Measurements from ENCODE around the gene CELSR2.

The CELSR2 gene

DNA sequence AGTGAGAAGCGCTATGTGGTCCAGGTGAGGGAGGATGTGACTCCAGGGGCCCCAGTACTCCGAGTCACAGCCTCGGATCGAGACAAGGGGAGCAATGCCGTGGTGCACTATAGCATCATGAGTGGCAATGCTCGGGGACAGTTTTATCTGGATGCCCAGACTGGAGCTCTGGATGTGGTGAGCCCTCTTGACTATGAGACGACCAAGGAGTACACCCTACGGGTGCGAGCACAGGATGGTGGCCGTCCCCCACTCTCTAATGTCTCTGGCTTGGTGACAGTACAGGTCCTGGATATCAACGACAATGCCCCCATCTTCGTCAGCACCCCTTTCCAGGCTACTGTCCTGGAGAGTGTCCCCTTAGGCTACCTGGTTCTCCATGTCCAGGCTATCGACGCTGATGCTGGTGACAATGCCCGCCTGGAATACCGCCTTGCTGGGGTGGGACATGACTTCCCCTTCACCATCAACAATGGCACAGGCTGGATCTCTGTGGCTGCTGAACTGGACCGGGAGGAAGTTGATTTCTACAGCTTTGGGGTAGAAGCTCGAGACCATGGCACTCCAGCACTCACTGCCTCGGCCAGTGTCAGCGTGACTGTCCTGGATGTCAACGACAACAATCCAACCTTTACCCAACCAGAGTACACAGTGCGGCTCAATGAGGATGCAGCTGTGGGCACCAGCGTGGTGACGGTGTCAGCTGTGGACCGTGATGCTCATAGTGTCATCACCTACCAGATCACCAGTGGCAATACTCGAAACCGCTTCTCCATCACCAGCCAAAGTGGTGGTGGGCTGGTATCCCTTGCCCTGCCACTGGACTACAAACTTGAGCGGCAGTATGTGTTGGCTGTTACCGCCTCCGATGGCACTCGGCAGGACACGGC is 2.2 kb downstream of the CELSR2 start:
- DNase-seq (ENCODE audit: low read depth in 2 of 2), result no peak

DNA sequence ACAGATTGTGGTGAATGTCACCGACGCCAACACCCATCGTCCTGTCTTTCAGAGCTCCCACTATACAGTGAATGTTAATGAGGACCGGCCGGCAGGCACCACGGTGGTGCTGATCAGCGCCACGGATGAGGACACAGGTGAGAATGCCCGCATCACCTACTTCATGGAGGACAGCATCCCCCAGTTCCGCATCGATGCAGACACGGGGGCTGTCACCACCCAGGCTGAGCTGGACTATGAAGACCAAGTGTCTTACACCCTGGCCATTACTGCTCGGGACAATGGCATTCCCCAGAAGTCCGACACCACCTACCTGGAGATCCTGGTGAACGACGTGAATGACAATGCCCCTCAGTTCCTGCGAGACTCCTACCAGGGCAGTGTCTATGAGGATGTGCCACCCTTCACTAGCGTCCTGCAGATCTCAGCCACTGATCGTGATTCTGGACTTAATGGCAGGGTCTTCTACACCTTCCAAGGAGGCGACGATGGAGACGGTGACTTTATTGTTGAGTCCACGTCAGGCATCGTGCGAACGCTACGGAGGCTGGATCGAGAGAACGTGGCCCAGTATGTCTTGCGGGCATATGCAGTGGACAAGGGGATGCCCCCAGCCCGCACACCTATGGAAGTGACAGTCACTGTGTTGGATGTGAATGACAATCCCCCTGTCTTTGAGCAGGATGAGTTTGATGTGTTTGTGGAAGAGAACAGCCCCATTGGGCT is 3.0 kb downstream of the CELSR2 start:
- DNase-seq (ENCODE audit: low read depth in 2 of 2), result no peak

DNA sequence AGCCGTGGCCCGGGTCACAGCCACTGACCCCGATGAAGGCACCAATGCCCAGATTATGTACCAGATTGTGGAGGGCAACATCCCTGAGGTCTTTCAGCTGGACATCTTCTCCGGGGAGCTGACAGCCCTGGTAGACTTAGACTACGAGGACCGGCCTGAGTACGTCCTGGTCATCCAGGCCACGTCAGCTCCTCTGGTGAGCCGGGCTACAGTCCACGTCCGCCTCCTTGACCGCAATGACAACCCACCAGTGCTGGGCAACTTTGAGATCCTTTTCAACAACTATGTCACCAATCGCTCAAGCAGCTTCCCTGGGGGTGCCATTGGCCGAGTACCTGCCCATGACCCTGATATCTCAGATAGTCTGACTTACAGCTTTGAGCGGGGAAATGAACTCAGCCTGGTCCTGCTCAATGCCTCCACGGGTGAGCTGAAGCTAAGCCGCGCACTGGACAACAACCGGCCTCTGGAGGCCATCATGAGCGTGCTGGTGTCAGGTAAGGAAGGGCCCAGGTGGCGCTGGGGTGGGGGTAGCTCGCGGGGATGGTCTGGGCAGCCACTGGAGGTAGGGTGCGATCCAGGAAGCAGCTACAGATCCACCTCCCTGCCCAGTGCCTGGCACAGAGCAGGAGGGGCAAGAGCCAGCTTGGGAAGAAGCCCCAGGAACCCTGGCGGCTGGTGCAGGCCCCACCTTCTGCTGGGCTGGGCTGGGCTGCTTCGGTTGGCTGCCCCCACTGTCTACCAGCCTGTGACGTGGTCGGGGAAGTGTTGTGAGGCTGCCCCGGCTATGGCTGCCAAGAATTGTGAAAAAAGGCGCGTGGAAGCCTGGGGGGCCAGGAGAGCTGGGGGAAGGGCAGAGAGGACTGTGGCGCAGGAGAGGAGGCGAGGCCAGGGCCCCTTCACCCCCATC is 3.8 kb downstream of the CELSR2 start:
- DNase-seq (ENCODE audit: low read depth in 2 of 2), result no peak

DNA sequence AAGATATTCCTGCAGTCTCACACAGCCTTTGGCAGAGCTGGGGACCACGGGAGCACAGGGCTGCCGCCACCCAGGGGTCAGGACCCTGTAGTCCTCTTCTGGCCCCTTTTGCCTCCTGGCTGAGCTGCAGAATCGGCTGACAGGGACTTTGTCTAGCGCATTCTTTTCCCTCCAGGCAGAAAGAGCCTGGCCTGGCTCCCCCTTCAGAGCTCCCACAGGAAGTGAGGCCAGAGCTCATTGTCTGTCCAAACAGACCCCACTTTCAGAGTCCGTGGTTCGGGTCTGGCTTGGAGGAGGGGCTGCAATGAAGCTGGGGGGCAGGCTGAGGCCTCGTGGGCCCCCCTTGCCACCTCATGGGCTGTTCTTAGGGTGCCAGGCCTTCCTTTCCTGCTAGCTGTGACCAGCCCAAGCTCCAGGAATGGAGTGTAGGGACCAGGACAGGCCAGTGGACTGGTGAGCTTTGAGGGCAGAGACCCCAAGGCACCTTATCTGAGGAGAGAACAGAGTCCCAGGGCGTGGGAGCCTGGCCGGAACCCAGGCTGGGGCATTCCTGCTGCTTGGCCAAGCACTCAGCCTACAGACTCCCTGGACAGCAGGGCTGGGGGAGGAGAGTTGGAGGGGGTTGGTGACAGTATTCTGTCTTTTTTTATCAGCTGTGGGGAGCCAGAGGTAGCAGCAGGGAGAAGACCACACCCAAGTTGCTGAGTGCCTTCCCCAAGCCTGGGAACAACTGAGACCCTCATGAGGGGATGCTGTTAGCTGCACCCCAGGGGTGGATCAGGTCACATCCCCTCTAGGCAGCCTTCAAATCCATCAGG is 4.7 kb downstream of the CELSR2 start:
- no peak for DNase-seq (ENCODE audit: low read depth in 2 of 2)

DNA sequence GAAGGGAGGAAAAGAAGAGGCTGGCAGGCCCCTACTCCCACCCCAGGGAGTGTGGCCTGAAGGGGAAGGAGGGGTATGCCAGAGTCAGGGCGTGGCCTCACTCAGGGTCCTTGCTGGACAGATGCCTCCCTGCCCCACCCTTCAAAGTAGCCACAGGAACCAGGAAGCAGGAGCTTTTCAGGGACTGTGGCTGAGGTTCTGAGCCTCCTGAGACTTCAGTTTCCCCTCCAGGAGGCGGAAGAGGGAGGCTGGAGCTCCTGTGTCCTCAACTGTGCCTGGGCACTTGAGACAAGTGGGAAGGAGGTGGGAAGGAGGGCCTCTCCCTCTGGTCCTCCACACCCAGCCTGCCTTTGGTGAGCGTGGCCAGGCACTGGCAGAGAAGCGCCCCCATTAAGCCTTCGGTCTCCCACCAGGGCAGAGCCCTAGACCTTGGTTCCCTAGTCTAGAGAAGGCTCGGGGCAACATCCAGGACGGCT is 5.3 kb downstream of the CELSR2 start:
- no peak for DNase-seq (ENCODE audit: low read depth in 2 of 2)

DNA sequence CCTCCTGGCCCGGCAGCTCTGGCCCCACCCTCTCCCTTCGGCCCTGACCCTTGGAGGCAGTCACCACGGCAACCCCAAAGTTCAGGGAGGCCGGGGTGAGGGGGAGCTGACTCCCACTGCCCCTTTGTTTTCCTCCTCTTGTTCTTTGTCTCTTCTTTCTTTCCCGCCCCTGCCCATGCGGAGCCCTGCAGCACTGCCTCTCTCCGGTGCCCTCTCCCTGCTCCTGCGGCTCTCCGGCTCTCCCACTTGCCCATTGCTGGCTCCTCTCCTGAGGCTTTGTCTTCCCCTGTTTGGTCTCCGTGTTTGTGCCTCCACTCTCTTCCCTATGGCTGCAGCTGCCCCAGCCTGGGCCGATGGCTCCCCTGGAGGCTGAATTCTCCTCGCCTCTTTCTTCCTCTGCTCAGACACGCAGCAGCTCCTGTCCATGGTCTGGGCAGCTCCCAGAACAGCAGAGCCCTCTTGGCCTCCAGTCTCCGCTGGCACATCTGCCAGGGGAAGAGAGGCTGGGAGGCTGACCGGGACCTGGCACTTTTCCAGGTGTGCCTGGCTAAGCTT is 5.8 kb downstream of the CELSR2 start:
- no peak for DNase-seq (ENCODE audit: low read depth in 2 of 2)

- no peak for DNase-seq (ENCODE audit: low read depth in 2 of 2)
Observed at GRCh38 chr1:109255678-109256077, 6.3 kb downstream of the CELSR2 start.

DNA sequence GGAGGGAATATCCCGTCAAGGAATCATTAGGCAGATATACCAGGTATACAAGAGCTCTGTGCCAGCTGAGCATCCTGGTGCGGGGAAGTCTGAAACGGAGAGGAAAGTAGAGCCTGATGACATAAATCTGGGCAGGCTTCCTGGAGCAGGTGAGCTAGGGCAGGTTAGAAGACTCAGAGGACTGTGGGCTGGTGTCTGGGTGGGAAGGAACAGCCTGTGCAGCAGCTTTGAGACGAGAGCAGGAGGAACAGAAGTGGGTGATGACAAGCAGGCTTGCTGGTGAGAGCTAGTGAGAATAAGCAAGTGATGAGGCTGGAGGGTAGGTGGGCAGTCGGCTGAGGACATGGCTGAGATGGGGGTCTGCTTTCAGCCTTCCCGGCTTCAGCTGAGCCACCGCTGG is 6.7 kb downstream of the CELSR2 start:
- DNase-seq (ENCODE audit: low read depth in 2 of 2), result no peak

DNA sequence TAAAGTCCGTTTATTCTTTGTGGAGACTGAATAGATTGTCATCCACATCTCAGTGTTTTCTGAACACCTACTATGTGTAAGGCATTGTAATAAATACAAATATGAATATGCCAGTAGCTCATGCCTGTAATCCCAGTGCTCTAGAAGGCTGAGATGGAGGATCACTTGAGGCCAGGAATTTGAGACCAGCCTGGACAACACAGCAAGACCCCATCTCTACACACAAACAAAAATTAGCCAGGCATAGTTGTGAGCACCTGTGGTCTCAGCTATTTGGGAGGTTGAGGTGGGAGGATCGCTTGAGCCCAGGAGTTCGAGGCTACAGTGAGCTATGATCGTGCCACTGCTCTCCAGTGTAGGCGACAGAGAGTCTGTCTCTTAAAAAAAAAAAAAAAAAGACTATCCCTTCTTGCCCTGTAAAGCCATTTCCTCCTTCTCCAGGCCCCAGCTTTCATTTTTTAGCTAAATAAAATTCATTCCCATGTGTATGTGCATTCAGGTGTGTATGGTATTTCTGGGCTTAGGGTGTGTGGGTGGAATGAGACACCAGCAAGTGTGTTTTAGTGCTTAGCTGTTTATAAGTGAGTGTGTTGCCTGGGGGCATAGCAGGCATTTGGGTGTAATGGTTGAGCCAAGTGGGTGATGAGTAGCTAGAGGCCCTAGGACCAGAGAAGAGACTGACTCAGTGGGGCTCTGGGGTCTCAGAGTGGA is 7.8 kb downstream of the CELSR2 start:
- no peak for DNase-seq (ENCODE audit: low read depth in 2 of 2)

DNA sequence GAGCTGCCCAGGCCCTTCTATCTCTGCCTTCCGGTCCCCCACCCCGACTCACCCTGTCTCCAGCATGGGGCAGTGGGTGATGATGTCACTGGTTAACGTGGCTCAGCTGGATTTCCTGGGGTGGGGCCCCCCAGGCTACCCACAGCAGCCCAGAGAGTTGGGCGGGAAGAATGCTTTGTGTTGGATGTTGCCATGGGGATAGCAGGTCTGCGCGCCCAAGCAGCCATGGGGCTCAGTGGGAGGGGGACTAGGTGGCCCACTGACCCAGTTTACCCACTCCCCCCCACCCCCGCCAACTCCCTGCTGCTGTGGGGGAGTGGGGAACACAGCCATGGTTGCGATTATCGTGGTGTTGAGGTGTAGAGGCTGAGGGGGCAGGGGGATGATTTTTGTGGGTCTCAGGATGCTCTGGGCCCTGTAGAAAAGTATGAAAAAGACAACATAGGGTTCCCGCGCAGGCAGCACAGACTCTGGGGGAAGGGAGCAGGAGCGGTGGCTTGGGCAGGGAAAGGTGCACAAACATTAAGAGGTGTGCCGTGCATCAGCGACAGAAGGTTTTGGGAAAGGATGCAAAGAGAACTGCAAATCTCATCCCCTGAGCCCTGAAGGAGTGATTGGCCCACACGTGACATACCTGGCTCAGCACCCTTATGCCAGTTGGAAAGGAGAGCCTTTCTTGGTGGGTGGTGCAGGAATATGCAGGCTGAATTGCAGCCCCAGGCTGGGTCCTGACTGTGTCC is 8.5 kb downstream of the CELSR2 start:
- DNase-seq (ENCODE audit: low read depth in 2 of 2), result no peak

GRCh38 chr1:109258481-109259466 is 9.4 kb downstream of the CELSR2 start:
- no peak for DNase-seq (ENCODE audit: low read depth in 2 of 2)

- DNase-seq (ENCODE audit: low read depth in 2 of 2), result no peak
Observed at GRCh38 chr1:109259674-109260557, 10.6 kb downstream of the CELSR2 start.

- no peak for DNase-seq (ENCODE audit: low read depth in 2 of 2)
Observed at GRCh38 chr1:109261006-109261405, 11.7 kb downstream of the CELSR2 start.

DNA sequence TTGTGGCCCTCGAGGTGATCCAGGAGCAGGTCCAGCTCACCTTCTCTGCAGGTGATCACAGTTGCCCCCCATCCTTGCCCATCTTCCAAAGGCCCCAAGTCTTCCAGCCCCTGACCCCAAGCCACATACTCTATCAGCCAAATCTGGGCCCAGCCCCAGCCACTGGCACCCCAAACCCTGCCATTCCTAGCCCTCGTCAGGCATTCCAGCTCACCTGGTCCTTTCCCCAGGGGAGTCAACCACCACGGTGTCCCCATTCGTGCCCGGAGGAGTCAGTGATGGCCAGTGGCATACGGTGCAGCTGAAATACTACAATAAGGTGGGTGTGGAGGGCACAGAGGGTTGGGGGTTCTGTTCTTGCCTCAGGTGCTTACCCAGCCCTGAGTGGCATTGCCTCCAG is 12.2 kb downstream of the CELSR2 start:
- no peak for DNase-seq (ENCODE audit: low read depth in 2 of 2)

- no peak for DNase-seq (ENCODE audit: low read depth in 2 of 2)
Observed at GRCh38 chr1:109262231-109263055, 13.1 kb downstream of the CELSR2 start.

GRCh38 chr1:109263234-109263596 is 13.9 kb downstream of the CELSR2 start:
- no peak for DNase-seq (ENCODE audit: low read depth in 2 of 2)

Data from stimulated activated CD8-positive, alpha-beta memory T cell treated with anti-CD3 and anti-CD28 coated beads, Interleukin-7, amount 100 ng/mL, for 1 hour (primary cell).